ENCODE data around the gene NNMT. TPM values are rescaled to one million over a fixed set of nuclear protein-coding genes. Genes with fewer than 3 reads are reported as not detected.

Gene NNMT
- total RNA-seq, 1 experiment from 2014 or later, result not detected

DNA sequence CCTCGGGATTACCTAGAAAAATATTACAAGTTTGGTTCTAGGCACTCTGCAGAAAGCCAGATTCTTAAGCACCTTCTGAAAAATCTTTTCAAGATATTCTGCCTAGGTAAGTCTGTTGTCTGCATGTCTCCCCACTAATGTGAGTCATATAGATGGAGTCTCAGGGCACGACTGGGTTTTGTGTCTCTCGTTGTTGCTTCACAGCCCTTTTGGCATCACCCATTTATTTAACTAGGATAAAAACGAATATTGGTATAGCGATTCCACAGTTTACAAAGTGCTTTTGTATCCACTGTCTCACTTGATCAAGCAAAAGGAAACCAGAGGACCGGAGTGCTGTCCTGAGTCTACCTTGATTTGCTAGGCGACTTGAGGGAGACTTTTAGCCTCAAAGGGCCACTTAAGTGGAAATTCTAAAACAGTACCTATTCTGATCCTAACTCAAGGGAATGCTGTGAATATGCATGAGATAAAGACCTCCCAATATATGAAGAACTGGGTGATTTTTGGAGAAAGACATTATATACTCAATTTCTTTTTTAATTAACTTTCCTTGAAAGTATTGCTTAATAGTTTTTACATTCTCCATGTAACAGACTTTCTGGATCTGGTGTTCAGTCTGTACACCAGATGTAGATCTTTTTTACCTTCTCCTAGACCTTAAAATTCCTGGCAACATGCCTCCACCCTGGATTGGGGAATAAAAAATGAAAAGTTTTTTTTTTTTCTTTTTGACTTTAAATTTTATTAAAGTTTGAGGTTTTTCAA is 590 bp downstream of the NNMT start:
- Histone ChIP-seq H2AFZ (no peak overlapping the region), H3K36me3 (ENCODE audit: low read depth) (no peaks in the 10 kb centered on the region), H3K4me1 (replicated peaks; ENCODE audit: insufficient read depth) (peaks cover 5% of the 10 kb centered on the region; the same call in 1 of the 2 replicates), H3K27ac (no peak overlapping the region), H3K79me2 (ENCODE audit: low read depth) (no peaks in the 10 kb centered on the region), H3K4me3 (no peak overlapping the region), H3K4me2 (no peak overlapping the region), H3K9me2 (ENCODE audit: insufficient read depth) (no peaks in the 10 kb centered on the region), H3F3A (ENCODE audit: insufficient read depth, low read depth) (no peaks in the 10 kb centered on the region), H3K27me3 (ENCODE audit: insufficient read depth, low read depth) (no peaks in the 10 kb centered on the region; the same call in 1 of the 2 replicates), H4K20me1 (ENCODE audit: insufficient read depth) (no peaks in the 10 kb centered on the region; the same call in 1 of the 2 replicates), H3K9me3 (ENCODE audit: insufficient read depth, low read depth) (no peaks in the 10 kb centered on the region; the same call in 1 of the 2 replicates)
- CTCF ChIA-PET, result no interaction called here
- intact Hi-C loops (cut with micrococcal nuclease; ENCODE audit: unreplicated experiment), result no loop called here
- DNase-seq, result no peak
- TF ChIP-seq, protein P1, sequence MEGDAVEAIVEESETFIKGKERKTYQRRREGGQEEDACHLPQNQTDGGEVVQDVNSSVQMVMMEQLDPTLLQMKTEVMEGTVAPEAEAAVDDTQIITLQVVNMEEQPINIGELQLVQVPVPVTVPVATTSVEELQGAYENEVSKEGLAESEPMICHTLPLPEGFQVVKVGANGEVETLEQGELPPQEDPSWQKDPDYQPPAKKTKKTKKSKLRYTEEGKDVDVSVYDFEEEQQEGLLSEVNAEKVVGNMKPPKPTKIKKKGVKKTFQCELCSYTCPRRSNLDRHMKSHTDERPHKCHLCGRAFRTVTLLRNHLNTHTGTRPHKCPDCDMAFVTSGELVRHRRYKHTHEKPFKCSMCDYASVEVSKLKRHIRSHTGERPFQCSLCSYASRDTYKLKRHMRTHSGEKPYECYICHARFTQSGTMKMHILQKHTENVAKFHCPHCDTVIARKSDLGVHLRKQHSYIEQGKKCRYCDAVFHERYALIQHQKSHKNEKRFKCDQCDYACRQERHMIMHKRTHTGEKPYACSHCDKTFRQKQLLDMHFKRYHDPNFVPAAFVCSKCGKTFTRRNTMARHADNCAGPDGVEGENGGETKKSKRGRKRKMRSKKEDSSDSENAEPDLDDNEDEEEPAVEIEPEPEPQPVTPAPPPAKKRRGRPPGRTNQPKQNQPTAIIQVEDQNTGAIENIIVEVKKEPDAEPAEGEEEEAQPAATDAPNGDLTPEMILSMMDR (conservative IDR thresholded peaks at IDR 0.05), result no peak
- no peak for TF ChIP-seq EZH2 (IDR thresholded peaks at IDR 0.05; ENCODE audit: low read depth)
- POLR2A ChIA-PET (ENCODE audit: unreplicated experiment), result no interaction called here
- no TSS peak for BruUV-seq (replicated peaks)

DNA sequence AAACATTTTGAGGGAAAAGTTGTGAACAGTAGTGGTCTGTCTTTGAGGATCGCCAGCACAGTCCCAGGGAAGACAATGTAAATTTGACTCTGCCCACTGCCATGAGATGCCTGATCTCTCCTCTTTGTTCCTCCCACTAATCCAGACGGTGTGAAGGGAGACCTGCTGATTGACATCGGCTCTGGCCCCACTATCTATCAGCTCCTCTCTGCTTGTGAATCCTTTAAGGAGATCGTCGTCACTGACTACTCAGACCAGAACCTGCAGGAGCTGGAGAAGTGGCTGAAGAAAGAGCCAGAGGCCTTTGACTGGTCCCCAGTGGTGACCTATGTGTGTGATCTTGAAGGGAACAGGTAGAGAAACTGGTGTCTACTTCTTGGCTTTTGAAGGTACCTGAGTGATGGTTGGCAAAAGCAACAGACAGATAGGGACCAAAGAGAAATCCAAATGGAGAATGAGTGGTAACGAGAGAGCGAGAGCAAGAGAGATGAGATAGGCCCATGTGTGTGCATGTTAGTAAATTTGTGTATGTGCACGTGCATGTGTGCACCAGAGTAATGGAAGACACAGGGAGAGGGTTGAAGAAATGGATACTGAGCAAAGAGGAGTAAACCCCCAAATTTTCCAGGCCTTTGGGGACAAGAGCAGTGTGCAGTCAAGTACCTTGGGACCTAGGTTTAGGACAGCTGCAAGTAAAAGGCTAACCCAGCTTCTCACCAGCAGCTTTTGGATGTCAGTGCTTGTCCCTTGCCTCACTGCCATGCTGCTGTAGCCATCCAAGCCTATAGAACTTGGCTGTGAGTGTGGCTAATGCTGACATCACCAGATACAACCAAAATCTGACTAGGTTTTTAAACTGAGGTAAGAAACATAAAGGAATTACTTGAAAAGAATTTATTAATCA is 1.9 kb downstream of the NNMT start:
- Histone ChIP-seq H3K4me1 (replicated peaks; ENCODE audit: insufficient read depth) (peaks cover 5% of the 10 kb centered on the region; the same call in 1 of the 2 replicates), H4K20me1 (ENCODE audit: insufficient read depth) (no peaks in the 10 kb centered on the region; the same call in 1 of the 2 replicates), H3K27ac (no peak overlapping the region), H3K9me2 (ENCODE audit: insufficient read depth) (no peaks in the 10 kb centered on the region), H3K9me3 (ENCODE audit: insufficient read depth, low read depth) (no peaks in the 10 kb centered on the region; the same call in 1 of the 2 replicates), H3K4me3 (no peak overlapping the region), H3K79me2 (ENCODE audit: low read depth) (no peaks in the 10 kb centered on the region), H3K36me3 (ENCODE audit: low read depth) (no peaks in the 10 kb centered on the region), H2AFZ (no peak overlapping the region), H3F3A (ENCODE audit: insufficient read depth, low read depth) (no peaks in the 10 kb centered on the region), H3K4me2 (no peak overlapping the region), H3K27me3 (ENCODE audit: insufficient read depth, low read depth) (no peaks in the 10 kb centered on the region)
- no peak for DNase-seq
- ChIA-PET POLR2A (ENCODE audit: unreplicated experiment) (no interaction called here), CTCF (no interaction called here)
- no peak for TF ChIP-seq EZH2 (IDR thresholded peaks at IDR 0.05; ENCODE audit: low read depth)
- TF ChIP-seq, protein P1 (conservative IDR thresholded peaks at IDR 0.05), result no peak
- intact Hi-C loops (cut with micrococcal nuclease; ENCODE audit: unreplicated experiment), result no loop called here
- BruUV-seq (replicated peaks), result no TSS peak

DNA sequence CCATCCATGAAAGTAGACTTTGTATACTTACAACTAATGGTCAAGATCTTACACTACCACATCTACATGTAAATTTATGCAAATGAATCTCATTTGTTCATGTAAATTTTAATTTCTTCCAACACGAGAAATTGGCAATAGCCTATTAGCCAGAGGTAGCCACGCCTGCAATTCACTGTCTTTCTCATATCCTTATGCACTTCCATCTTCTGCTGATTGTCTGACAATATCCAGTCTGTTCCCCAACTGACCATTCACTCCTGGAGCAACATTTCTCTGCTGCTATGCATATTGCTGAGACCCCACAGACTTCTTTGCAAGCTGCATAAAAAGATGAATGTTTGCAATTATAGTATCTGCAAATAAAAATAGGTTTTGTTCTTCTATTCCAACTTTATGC is 2.5 kb downstream of the NNMT start:
- no peak for DNase-seq
- no peaks in the 10 kb centered on the region for H3K79me2 ChIP-seq (ENCODE audit: low read depth)
- H3K9me3 ChIP-seq (ENCODE audit: insufficient read depth, low read depth), result no peaks in the 10 kb centered on the region; the same call in 1 of the 2 replicates
- CTCF ChIA-PET, result no interaction called here
- no peaks in the 10 kb centered on the region for H3K27me3 ChIP-seq (ENCODE audit: insufficient read depth, low read depth)
- POLR2A ChIA-PET (ENCODE audit: unreplicated experiment), result no interaction called here
- no peaks in the 10 kb centered on the region for H3K36me3 ChIP-seq (ENCODE audit: low read depth)
- H3K27ac ChIP-seq, result no peak overlapping the region
- H3F3A ChIP-seq (ENCODE audit: insufficient read depth, low read depth), result no peaks in the 10 kb centered on the region
- TF ChIP-seq, protein P1 (conservative IDR thresholded peaks at IDR 0.05), result no peak
- no peak for TF ChIP-seq EZH2 (IDR thresholded peaks at IDR 0.05; ENCODE audit: low read depth)
- BruUV-seq (replicated peaks), result no TSS peak
- H3K4me3 ChIP-seq, result no peak overlapping the region
- intact Hi-C loops (cut with micrococcal nuclease; ENCODE audit: unreplicated experiment), result no loop called here
- H3K4me1 ChIP-seq (replicated peaks; ENCODE audit: insufficient read depth), result peaks cover 5% of the 10 kb centered on the region; the same call in 1 of the 2 replicates
- H3K9me2 ChIP-seq (ENCODE audit: insufficient read depth), result no peaks in the 10 kb centered on the region
- no peaks in the 10 kb centered on the region; the same call in 1 of the 2 replicates for H4K20me1 ChIP-seq (ENCODE audit: insufficient read depth)
- H3K4me2 ChIP-seq, result no peak overlapping the region
- no peak overlapping the region for H2AFZ ChIP-seq

Measured in PC-9 (cell line).